ENCODE data around the gene HOXB6.

- no peak for TF ChIP-seq CTCF (conservative IDR thresholded peaks at IDR 0.05 in 1 of 2, IDR thresholded peaks at IDR 0.05 in 1 of 2; ENCODE audit: extremely low read depth in 1 of 2, insufficient read depth in 1 of 2, low read depth in 1 of 2, low read length in 2 of 2)
- TF ChIP-seq EZH2 (IDR thresholded peaks at IDR 0.05; ENCODE audit: borderline replicate concordance, low read length): peak; percentile 83
These were observed 7.1 kb upstream of the HOXB6 start for GRCh38 chr17:48611681-48612455.

Data from mammary epithelial cell (primary cell).